A673 (cell line): ENCODE results near the gene RSRP1. TPM values are rescaled to one million over a fixed set of nuclear protein-coding genes. Genes with fewer than 3 reads are reported as not detected.

Experiments used
- BruUV-seq: library from RNA; stranded (reverse); fragments of 400-500 nt; replicated peaks from 2 replicates; lab custom pipeline; 2021; lab: Mats Ljungman, UMichigan
- CTCF ChIA-PET: fragments of 300-600 bp; sonication (Branson Sonifier 250); formaldehyde crosslinking; loops from one replicate; lab custom pipeline; 2022; ENCODE audit warnings: antibody characterized with exemption; lab: Charles Lee
- POLR2A ChIA-PET: fragments of 300-600 bp; sonication (Branson Sonifier 250); formaldehyde crosslinking; loops from one replicate; lab custom pipeline; 2022; ENCODE audit warnings: antibody characterized with exemption; ENCODE audit not compliant: low non-redundant PET; lab: Charles Lee
- DNase-seq: peaks from one replicate; pipeline ENCODE4 v3.0.0-alpha.2; 2015; ENCODE audit warnings: low spot score
- H3K27ac ChIP-seq: fragments of 200-600 bp; sonication (generic); 2 replicates; pipeline ENCODE4 v1.5.1; 2016; ENCODE audit warnings: mixed run types, low read depth, mild to moderate bottlenecking, mixed read lengths, antibody characterized with exemption, low read length; ENCODE audit not compliant: poor library complexity, severe bottlenecking
- H3K27me3 ChIP-seq: fragments of 200-600 bp; sonication (generic); replicated peaks from 2 replicates; pipeline ENCODE4 v1.6.1; 2017; ENCODE audit warnings: mixed run types, low read depth, mild to moderate bottlenecking, mixed read lengths, antibody characterized with exemption, low read length; ENCODE audit not compliant: insufficient read depth, poor library complexity
- H3K36me3 ChIP-seq: fragments of 200-600 bp; sonication (generic); 2 replicates; pipeline ENCODE4 v1.6.1; 2016; ENCODE audit warnings: mixed run types, mild to moderate bottlenecking, mixed read lengths, antibody characterized with exemption, low read length; ENCODE audit not compliant: insufficient read depth, poor library complexity, severe bottlenecking
- H3K4me1 ChIP-seq: fragments of 200-600 bp; sonication (generic); 2 replicates; pipeline ENCODE4 v1.6.1; 2017; ENCODE audit warnings: mixed run types, mild to moderate bottlenecking, mixed read lengths, antibody characterized with exemption, low read length; ENCODE audit not compliant: insufficient read depth, poor library complexity, severe bottlenecking
- H3K4me3 ChIP-seq: fragments of 200-600 bp; sonication (generic); 2 replicates; pipeline ENCODE4 v1.5.1; 2016; ENCODE audit warnings: low read depth, mixed run types, mild to moderate bottlenecking, mixed read lengths, low read length; ENCODE audit not compliant: poor library complexity, severe bottlenecking
- H3K9me3 ChIP-seq: fragments of 200-600 bp; sonication (generic); 2 replicates; pipeline ENCODE4 v1.6.1; 2016; ENCODE audit warnings: mixed run types, low read depth, mild to moderate bottlenecking, mixed read lengths, antibody characterized with exemption, low read length; ENCODE audit not compliant: poor library complexity, severe bottlenecking
- EZH2 ChIP-seq: fragments of 200-600 bp; sonication (generic); IDR thresholded peaks from 2 replicates; pipeline ENCODE4 v1.6.1; 2017; ENCODE audit warnings: borderline replicate concordance, low read depth, mild to moderate bottlenecking, mixed read lengths, antibody characterized with exemption, low read length; ENCODE audit not compliant: poor library complexity, severe bottlenecking
- intact Hi-C: fragments of 100-400 bp; cut with micrococcal nuclease; formaldehyde crosslinking; loops from one replicate; pipeline ENCODE4 v1.10.0; 2022; ENCODE audit not compliant: unreplicated experiment
- total RNA-seq: library from RNA; stranded (reverse); gene quantifications from 2 replicates; pipeline ENCODE4 v1.2.3, GENCODE V29; 2021
- TF ChIP-seq, protein P1 (sequence below): fragments of 300-800, 200-600 bp; sonication (generic); conservative IDR thresholded peaks from 2 replicates; pipeline ENCODE4 v1.5.1; 2017; ENCODE audit warnings: low read depth, mild to moderate bottlenecking, antibody characterized with exemption, low read length, moderate library complexity, mixed read lengths

The RSRP1 gene
- total RNA-seq, 1 experiment from 2014 or later = 65.3 TPM

DNA sequence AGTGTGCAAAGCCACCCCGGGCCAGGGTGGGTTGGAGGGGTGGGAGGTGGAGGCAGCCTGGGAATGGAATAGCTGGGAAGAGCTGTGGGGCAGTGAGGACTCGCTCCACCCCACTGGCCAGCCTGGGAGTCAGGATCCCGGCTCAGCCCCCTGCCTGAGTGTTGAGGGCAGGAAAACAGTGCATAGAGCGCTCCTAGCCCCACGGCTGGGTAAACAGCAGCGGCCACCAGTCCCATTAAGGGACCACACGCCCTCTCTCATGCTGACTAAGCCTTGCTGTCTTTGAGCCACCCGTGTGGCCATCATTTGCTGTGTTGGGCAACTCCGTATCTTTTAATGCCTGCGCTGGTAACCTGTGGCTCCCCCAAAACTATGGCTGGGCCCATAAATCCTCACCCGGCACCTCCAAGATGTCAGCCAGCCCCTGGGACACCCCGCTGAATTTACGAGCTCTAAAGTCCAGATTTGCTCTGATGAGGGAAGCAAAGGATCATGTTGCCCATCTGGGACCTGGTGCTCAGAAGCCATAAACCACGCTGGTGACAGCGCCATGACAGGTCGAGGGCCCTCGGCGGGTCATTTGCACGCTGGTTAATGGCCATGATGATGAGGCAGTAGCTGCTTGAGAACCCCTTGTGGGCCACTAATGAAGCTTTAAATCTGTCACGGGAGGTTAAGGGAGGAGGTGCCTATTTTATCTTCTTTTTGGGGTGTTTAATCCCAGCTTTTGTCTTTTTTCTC lies 49.8 kb downstream of the RSRP1 start:
- Histone ChIP-seq H3K4me1 (peaks cover 11% of the 10 kb centered on the region), H3K9me3 (no peaks in the 10 kb centered on the region), H3K27ac (no peak overlapping the region), H3K27me3 (no peaks in the 10 kb centered on the region), H3K4me3 (no peak overlapping the region), H3K36me3 (no peaks in the 10 kb centered on the region)
- DNase-seq = no peak
- no TSS peak for BruUV-seq
- no peak for TF ChIP-seq EZH2
- TF ChIP-seq, protein P1, sequence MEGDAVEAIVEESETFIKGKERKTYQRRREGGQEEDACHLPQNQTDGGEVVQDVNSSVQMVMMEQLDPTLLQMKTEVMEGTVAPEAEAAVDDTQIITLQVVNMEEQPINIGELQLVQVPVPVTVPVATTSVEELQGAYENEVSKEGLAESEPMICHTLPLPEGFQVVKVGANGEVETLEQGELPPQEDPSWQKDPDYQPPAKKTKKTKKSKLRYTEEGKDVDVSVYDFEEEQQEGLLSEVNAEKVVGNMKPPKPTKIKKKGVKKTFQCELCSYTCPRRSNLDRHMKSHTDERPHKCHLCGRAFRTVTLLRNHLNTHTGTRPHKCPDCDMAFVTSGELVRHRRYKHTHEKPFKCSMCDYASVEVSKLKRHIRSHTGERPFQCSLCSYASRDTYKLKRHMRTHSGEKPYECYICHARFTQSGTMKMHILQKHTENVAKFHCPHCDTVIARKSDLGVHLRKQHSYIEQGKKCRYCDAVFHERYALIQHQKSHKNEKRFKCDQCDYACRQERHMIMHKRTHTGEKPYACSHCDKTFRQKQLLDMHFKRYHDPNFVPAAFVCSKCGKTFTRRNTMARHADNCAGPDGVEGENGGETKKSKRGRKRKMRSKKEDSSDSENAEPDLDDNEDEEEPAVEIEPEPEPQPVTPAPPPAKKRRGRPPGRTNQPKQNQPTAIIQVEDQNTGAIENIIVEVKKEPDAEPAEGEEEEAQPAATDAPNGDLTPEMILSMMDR = no peak
- CTCF ChIA-PET = interaction anchor here (0.6 kb wide), 2 partner anchors 24 to 162 kb away, joined by 4 to 6 read pairs; no protein-coding TSS in a partner anchor
- intact Hi-C loops = no loop called here
- POLR2A ChIA-PET = no interaction called here

DNA sequence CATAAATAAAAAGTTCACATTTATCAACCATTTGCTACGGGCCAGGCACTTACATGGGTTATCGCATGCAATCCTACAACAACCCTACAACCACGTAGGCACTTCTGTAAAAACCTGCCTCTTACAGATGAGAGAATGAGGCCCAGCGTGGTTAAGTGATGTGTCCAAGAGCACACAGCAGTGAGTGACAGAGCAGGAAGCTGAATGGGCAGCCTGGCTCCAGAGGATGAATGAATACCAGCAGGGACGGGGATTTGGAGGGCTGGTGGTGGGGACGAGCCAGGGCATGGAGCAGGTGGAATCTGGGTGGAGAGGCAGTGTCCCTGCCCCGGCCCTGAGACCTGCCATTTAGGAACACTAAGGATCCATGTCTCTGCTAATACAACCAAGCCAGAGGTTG lies 50.4 kb downstream of the RSRP1 start:
- ChIA-PET POLR2A (no interaction called here), CTCF (interaction anchor here (0.6 kb wide), 2 partner anchors 24 to 161 kb away, joined by 4 to 6 read pairs; no protein-coding TSS in a partner anchor)
- intact Hi-C loops = no loop called here
- Histone ChIP-seq H3K4me1 (peaks cover 11% of the 10 kb centered on the region), H3K36me3 (no peaks in the 10 kb centered on the region), H3K27me3 (no peaks in the 10 kb centered on the region), H3K9me3 (no peaks in the 10 kb centered on the region), H3K4me3 (no peak overlapping the region), H3K27ac (no peak overlapping the region)
- no peak for TF ChIP-seq EZH2
- TF ChIP-seq, protein P1 = no peak
- DNase-seq = no peak
- BruUV-seq = no TSS peak

DNA sequence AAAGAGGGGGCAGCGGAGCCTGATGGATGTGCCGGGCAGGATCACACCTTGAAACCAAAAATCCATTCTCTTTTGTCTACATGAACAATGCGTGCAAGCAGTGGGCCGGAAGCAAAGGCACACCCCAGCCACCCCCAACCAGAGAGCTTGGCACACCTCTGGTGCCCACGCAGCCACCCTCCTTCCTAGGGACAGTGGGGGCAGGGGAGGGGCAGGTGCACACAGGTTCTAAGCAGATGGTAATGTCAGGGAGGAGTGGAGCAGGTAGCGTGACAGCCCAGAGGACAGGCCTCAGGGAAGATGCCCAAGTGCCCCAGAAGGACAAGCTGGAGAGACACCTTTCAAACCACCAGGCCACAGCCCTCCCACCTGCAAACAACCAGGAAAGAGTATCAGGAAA lies 51.4 kb downstream of the RSRP1 start:
- Histone ChIP-seq H3K4me3 (no peak overlapping the region), H3K27ac (no peak overlapping the region), H3K27me3 (no peaks in the 10 kb centered on the region), H3K36me3 (no peaks in the 10 kb centered on the region), H3K9me3 (no peaks in the 10 kb centered on the region), H3K4me1 (peaks cover 11% of the 10 kb centered on the region)
- intact Hi-C loops = no loop called here
- POLR2A ChIA-PET = no interaction called here
- TF ChIP-seq EZH2 = no peak
- TF ChIP-seq, protein P1 = no peak
- BruUV-seq = no TSS peak
- DNase-seq = no peak
- CTCF ChIA-PET = no interaction called here
